GM12873 (cell line): ENCODE measurements around the gene SH2D3C.

ENCODE experiments used
- TF ChIP-seq, protein P1 (sequence below): IDR thresholded peaks from 2 replicates; pipeline ENCODE4 v1.5.1; 2012; ENCODE audit warnings: low read depth, mild to moderate bottlenecking, moderate library complexity, low read length, control low read depth; ENCODE audit not compliant: insufficient read depth; ENCODE audit errors: missing control alignments

SH2D3C gene

DNA sequence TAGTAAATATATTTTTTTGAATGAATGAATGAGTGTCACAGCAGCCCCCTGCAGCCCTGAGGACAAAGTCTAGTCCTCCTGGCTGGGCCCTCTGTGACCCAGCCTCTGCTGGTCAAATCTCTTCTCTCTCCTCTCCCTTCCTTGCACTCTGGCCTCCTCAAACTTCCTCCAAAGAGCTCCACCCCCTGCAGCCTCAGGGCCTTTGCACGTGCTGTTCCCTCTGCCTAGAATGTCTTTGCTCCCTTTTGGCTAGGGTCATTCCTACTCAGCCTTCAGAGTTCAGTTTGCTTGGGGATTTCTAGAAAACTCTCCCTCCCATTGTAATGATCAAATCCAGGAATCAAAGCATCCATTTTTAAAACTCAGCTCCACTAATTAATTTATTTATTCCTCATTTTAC is 13.0 kb downstream of the SH2D3C start:
- TF ChIP-seq, protein P1, sequence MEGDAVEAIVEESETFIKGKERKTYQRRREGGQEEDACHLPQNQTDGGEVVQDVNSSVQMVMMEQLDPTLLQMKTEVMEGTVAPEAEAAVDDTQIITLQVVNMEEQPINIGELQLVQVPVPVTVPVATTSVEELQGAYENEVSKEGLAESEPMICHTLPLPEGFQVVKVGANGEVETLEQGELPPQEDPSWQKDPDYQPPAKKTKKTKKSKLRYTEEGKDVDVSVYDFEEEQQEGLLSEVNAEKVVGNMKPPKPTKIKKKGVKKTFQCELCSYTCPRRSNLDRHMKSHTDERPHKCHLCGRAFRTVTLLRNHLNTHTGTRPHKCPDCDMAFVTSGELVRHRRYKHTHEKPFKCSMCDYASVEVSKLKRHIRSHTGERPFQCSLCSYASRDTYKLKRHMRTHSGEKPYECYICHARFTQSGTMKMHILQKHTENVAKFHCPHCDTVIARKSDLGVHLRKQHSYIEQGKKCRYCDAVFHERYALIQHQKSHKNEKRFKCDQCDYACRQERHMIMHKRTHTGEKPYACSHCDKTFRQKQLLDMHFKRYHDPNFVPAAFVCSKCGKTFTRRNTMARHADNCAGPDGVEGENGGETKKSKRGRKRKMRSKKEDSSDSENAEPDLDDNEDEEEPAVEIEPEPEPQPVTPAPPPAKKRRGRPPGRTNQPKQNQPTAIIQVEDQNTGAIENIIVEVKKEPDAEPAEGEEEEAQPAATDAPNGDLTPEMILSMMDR = no peak

GRCh38 chr9:127763918-127764384 is 14.5 kb downstream of the SH2D3C start:
- TF ChIP-seq, protein P1 = peak; percentile 69

DNA sequence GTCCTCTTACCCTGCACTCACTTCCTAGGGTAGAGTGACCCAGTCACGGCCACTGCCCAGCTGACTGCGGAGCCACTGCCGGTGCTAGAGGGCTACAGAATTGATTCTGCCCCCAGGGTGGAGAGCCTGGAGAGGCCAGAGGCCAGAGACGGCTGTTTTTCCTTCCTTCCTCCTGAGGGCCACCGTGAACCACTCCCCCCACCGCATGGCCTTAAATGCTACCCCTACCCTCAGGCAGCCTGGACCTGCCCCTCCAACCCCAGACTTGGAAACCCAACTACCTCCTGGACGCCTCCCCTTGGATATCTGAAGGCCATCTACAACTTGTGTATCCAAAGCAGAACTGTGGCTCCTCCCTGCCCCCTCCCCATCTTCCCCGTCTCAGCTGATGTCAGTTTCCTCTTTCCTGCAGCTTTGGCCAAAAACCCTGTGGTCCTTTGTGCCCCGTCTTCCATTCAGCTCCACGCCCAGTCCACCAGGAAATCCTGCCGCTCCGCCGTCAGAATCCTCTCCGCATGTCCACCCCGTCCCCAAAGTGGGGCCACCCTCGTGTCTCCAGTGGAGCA is 16.3 kb downstream of the SH2D3C start:
- TF ChIP-seq, protein P1 = no peak

DNA sequence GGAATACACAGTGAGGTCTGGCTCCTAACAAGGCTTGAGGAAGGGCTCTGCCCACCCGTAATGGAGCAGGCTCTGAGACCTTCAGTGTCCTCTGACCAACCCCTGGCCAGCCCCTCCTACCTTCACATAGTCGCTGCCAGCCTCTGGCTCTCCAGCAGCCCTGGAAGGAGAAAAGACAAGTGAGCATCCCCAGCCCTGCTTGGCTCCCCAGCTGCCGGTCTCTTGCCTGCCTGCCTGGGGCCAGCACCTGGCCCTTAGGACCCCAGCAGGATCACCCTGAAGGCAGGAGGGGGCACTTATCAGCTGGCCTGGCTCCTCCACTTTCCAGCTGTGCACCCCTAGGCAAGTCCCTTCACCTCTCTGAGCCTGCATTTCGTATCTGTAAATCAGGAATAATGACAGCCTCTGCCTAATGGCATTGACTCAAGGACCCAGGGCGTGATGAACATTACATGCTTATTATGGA is 16.9 kb downstream of the SH2D3C start:
- TF ChIP-seq, protein P1 = no peak

DNA sequence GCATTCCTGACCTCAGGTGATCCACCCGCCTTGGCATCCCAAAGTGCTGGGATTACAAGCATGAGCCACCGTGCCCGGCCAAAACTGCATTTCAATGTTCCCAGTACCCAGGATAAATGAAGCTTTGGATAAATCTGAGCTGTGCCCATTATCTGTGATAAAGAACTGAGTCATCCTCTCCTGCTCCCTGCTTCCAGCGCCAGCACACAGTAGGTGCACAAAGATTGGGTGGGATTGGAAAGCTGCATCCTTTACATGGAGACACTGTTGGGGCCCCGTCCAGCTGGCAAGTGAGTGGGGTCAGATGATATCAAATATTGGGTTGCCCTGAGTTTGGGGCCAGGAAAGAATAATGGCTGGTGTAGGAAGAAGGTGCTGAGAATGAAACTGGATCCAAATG is 17.4 kb downstream of the SH2D3C start:
- TF ChIP-seq, protein P1 = no peak

- TF ChIP-seq, protein P1 = no peak
Measured at GRCh38 chr9:127758843-127759242, 19.6 kb downstream of the SH2D3C start.

DNA sequence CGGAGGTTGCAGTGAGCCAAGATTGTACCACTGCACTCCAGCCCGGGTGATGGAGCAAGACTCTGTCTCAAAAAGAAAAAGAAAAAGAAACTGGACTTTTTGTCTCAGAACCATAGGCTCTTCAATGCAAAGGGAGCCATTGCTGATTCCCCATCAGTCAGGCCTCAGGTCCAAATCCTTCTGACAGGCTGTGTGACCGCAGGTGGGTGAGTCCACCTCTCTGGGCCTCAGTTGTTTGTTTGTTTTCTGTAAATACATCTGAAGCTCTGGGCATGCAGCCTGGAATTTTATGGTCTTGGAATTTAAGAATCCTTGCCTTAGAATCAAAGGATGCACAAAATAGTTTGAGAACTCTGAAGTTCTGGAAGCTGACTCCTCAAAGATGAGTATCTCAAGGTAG is 22.2 kb downstream of the SH2D3C start:
- TF ChIP-seq, protein P1 = no peak
